Right kidney (tissue), 1 donor: Measurements from ENCODE around the gene AP1B1.
A peak's percentile ranks its signal among the peaks of the same experiment; 100 is the strongest.

Experiments
- DNase-seq: peaks from one replicate; pipeline ENCODE4 v3.0.0-alpha.2; 2016

AP1B1 gene

GRCh38 chr22:29313126-29313575 is 75.2 kb downstream of the AP1B1 start:
- DNase-seq = peak; percentile 60

DNA sequence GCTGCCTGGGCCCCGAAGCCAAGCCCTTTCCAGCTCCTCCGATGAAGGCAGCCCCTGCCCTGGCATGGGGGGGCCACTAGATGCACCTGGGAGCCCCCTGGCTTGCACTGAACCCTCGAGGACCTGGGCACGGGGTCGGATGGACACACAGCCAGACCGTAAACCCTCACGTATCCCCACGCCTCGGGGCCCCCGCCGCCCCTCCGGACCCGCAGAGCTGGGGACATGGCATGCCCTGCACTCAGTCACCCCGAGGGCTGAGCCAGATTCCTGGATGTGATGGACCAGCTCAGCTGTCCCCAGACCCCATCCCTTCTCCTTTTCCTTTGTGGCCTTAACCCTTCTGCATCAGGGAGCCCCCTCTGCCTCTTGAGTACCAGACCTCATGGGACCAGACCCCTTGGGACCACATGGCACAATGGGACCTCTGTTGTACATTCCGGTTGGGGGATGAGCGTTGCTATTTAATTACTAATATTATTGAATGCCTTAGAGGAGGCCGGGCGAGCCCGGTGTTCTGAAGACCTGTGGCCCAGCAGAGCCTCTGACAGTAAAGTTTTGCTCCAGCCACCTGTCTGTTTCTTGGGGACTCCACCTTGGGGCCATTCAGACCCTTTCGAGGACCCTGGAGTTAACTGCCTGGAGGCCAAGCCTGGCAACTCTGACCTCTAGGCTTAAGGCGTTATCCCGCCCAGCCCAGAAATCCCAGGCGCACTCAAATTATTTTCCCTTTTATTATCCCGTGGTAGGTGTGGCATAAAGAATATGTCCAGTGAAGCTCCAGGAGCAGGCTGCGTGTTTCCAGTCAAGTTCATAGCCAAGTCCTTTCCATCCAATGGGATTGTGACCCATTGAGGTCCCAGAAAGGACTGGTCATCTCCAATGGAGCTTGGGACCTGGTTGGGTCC is 75.9 kb downstream of the AP1B1 start:
- no peak for DNase-seq

- DNase-seq = no peak
Observed at GRCh38 chr22:29311464-29312217, 76.7 kb downstream of the AP1B1 start.

DNA sequence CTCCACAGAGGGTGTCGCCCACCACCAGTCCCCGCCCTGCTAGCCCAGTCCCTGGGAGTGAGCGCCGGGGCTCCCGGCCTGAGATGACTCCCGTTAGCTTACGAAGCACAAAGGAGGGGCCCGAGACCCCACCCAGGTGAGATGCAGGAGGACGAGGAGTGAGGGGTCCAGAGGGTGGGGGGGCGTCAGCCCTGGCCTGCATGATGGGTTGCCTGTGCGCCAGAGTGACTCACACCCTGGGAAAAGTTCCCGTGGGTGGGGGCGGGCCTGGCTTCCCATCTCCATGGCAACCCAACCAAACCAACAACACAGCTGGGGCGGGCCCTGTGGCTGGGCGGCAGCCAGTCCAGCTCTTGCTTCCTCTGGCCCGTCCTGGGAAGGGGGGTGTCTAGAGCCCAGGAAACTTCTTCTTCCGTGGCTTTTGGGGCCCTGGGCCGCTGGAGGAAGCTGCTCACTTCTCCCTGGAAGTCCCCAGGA is 77.5 kb downstream of the AP1B1 start:
- peak; percentile 67 for DNase-seq

GRCh38 chr22:29310065-29310862 is 78.1 kb downstream of the AP1B1 start:
- DNase-seq = no peak

DNA sequence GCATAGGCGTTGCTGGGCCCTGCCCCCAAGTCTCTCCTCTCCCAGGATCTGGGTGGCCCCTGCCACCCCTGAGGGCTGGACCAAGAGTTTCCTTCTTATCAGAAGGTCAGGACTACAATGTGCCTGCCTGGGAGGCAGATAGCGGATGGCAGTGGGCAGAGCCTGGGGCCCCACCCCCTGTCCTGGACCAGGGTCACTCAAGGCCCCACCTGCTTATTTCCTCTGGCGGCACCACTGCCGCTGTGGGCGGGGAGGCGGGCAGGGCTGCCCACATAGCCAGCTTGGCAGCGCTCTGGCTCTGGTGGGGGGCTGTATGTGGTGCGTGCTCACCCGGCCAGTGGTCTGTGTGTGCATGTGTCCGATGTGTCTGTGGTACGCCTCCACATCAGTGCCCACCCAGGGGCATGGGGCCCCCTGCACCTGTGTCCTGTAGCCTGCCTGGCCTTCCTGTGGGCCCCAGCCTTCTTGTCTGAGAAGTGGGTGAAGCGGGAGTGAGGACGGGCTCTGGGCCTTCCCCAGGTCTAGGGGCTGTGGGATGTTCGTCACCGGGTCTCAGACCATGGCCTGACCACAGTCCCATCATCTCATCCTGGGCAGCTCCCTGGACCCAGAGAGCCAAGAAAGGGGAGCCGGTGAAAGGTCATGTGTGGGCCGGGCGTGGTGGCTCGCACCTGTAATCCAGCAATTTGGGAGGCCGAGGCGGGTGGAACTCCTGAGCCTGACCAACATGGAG is 78.9 kb downstream of the AP1B1 start:
- DNase-seq = peak; percentile 35

DNA sequence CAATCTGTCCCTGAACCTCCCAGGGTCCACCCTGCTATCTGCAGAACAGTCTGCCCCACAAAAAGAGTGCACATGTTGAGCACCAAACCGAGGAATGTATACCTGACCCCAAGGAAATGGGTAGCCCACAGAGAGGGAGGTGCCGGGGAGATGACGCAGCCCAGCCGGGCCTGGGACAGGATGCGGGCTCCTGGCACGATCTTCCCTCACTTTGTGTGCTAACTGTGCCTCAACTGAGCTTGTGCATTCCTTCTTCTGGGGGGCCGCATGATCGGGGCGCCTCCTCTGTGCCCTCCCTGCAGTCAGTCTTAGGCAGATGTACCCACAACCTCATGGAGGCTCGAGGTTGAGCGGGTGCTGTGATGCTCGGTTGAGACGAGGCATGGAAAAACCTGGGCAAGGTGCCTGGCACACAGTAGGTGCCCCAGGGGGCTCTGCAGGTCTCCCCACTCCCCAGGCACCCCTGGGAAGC is 79.5 kb downstream of the AP1B1 start:
- DNase-seq = peak; percentile 29

DNA sequence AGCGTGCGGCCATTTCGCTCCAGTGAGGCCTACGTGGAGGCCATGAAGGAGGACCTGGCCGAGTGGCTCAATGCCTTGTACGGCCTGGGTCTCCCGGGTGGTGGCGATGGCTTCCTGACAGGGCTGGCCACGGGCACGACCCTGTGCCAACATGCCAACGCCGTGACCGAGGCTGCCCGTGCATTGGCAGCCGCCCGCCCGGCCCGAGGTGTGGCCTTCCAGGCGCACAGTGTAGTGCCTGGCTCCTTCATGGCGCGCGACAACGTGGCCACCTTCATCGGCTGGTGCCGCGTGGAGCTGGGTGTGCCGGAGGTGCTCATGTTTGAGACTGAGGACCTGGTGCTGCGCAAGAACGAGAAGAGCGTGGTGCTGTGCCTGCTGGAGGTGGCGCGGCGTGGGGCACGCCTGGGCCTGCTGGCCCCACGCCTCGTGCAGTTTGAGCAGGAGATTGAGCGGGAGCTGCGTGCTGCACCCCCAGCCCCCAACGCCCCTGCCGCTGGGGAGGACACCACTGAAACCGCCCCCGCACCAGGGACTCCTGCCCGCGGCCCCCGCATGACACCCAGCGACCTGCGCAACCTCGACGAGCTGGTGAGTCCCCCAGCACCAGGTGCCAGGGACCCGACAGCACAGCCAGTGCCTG is 80.1 kb downstream of the AP1B1 start:
- no peak for DNase-seq

GRCh38 chr22:29307596-29308147 is 80.7 kb downstream of the AP1B1 start:
- DNase-seq = no peak

GRCh38 chr22:29306835-29307595 is 81.4 kb downstream of the AP1B1 start:
- DNase-seq = peak; percentile 65

GRCh38 chr22:29306175-29306834 is 82.1 kb downstream of the AP1B1 start, which contains the start of gene GAS2L1:
Gene GAS2L1 (plus strand): TSS chr22:29306650. CDS start chr22:29308106, 1,456 bp downstream.
- peak; percentile 87 for DNase-seq

GRCh38 chr22:29305836-29306174 is 82.6 kb downstream of the AP1B1 start:
- no peak for DNase-seq

GRCh38 chr22:29302681-29303465 is 85.5 kb downstream of the AP1B1 start:
- no peak for DNase-seq

DNA sequence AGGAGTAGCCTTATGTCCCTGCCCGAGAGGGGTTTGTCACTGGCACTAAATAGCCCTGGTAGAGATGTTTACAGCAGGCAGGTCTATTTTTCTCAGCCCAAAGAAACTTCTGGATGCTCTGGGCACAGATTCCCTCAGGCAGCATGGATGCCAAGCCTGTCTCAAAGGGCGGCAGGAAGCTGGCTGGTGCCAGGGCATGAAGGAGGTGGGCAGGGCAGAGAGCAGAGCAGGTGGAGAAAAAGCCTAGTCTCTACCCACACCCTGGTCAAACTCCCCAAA is 86.0 kb downstream of the AP1B1 start:
- no peak for DNase-seq

DNA sequence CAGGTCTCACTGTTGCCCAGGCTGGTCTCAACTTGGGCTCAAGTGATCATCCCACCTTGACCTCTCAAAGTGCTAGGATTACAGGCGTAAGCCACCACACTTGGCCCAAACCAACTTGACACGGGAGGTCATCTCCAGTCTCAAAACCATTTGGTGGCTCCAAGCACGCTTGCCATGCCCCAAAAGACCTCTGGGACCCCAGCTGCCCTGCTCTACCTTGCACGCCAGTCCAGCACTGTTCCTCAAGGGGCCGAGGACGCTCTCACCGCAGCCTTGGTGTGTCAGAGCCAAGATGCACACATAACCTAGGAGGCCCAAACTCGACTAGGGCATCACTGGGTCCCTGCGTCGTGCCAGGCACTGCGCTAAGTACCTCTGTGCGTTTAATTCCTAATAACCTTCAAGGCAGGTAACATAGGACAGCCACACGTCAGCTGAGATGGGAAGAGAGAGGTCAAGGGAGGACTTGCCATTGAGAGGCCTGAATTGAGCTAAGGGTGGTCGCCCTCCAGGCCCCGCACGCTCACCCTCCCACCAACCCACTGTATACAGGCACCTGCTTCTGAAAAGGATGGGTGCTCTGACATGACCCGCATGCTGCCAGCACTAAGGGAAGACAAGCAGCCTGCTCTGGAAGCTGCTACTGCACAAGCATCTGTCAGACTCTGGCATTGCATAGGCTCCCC is 86.5 kb downstream of the AP1B1 start:
- DNase-seq = no peak

DNA sequence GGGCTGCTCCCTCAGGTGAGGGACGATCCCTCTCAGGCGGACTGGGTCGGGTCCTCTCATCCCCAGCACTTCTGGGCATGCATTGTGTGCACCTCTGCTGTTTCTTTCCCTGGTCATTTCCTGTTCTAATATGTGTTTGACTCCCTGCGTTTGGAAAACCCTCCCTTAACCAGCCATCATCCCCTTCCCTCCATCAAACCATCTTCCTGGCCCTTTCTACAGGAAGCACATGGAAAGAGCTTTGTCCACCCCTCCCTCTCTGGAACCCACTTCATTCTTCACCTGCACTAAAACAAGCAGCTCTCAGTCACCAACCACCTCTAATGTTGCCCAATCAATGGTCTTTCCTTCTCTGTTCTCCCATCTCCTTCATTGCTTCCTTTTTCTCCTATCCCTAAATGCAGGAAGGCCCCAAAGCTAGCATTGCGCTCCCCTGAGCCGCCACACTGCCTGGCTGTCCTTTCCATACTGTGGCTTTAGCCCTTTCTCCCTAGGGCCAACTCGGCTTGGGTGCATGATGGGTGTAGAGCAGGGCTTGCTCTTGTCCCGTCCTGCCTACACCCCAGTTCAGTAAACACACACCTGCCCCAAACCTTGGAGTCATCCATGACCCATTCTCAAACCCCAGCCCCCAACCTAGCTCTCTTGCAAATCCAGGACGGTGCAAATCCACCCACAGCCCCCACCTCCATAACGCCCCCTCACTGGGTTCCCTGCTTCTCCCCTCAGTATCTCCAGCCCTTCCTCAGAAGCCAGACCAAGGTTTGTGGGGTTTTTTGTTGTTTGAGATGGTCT is 87.4 kb downstream of the AP1B1 start:
- no peak for DNase-seq

DNA sequence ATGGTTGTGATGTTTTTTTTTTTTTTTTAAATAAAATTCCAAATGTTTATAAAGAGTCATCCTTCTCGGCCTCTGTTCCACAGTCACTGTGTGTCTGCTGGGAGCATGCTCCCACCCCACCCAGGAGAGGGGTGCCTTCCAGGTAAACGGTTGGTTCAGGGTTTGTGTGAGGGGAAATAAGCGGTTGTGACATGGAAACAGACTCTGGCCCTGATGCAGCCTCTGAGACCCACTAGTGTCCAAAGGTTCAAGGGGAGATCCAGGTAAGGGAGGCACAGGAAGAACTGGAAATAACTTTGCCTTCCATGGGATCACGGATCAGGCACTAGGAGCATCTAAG is 87.9 kb downstream of the AP1B1 start:
- no peak for DNase-seq
